Measurements from ENCODE around the gene GFOD1. TPM values are rescaled to one million over a fixed set of nuclear protein-coding genes. Genes with fewer than 3 reads are reported as not detected.

GFOD1 gene
- total and polyA plus RNA-seq, 8 donors: 5.7 to 19.6 (median 8.2) TPM

- H3K36me3 ChIP-seq: no peaks in the 10 kb centered on the region
- H3K4me1 ChIP-seq: peaks cover 5 to 33% of the 10 kb centered on the region in 2 donors
- no peak for ATAC-seq
- no peaks in the 10 kb centered on the region for H3K9me3 ChIP-seq
- no peak for TF ChIP-seq CTCF (IDR thresholded peaks at IDR 0.05)
- H3K27ac ChIP-seq: peak overlapping the region; percentile 23 to 63
- DNase-seq: no peak
- no peak overlapping the region for H3K4me3 ChIP-seq
- H3K27me3 ChIP-seq: no peaks in the 10 kb centered on the region
- intact Hi-C loops (cut with DNase I): no loop called here
Observed at GRCh38 chr6:13526357-13526726, 38.9 kb upstream of the GFOD1 start.

GRCh38 chr6:13524801-13525508, 37.6 kb upstream of the GFOD1 start:
- H3K27ac ChIP-seq: no peak overlapping the region
- no peaks in the 10 kb centered on the region for H3K9me3 ChIP-seq
- intact Hi-C loops (cut with DNase I): no loop called here
- ATAC-seq: no peak
- TF ChIP-seq CTCF (IDR thresholded peaks at IDR 0.05): no peak
- no peaks in the 10 kb centered on the region for H3K36me3 ChIP-seq
- no peak overlapping the region for H3K4me3 ChIP-seq
- no peaks in the 10 kb centered on the region for H3K27me3 ChIP-seq
- no peak for DNase-seq
- peaks cover 5 to 33% of the 10 kb centered on the region in 2 donors for H3K4me1 ChIP-seq

GRCh38 chr6:13523826-13524622, 36.6 kb upstream of the GFOD1 start:
- TF ChIP-seq CTCF (IDR thresholded peaks at IDR 0.05): no peak
- ATAC-seq: no peak

GRCh38 chr6:13522656-13523055, 35.3 kb upstream of the GFOD1 start:
- no peak overlapping the region for H3K4me3 ChIP-seq
- intact Hi-C loops (cut with DNase I): no loop called here
- ATAC-seq (peak; percentile 43), DNase-seq (no peak)
- H3K36me3 ChIP-seq: no peaks in the 10 kb centered on the region
- no peaks in the 10 kb centered on the region for H3K27me3 ChIP-seq
- H3K27ac ChIP-seq: peak overlapping the region in 1 of 2 donors; percentile 11
- H3K9me3 ChIP-seq: no peaks in the 10 kb centered on the region
- TF ChIP-seq CTCF (IDR thresholded peaks at IDR 0.05): no peak
- peaks cover 5 to 32% of the 10 kb centered on the region in 2 donors for H3K4me1 ChIP-seq

More at GRCh38 chr6:13523826-13524622, 36.6 kb upstream of the GFOD1 start:
- H3K36me3 ChIP-seq: no peaks in the 10 kb centered on the region
- H3K4me3 ChIP-seq: no peak overlapping the region
- no peak for DNase-seq
- H3K4me1 ChIP-seq: peaks cover 5 to 33% of the 10 kb centered on the region in 2 donors
- no peak overlapping the region for H3K27ac ChIP-seq
- H3K27me3 ChIP-seq: no peaks in the 10 kb centered on the region
- intact Hi-C loops (cut with DNase I): no loop called here
- H3K9me3 ChIP-seq: no peaks in the 10 kb centered on the region

- intact Hi-C loops (cut with DNase I): no loop called here
- no peaks in the 10 kb centered on the region for H3K36me3 ChIP-seq
- H3K27ac ChIP-seq: no peak overlapping the region
Observed at GRCh38 chr6:13519839-13520238, 32.4 kb upstream of the GFOD1 start.

More at GRCh38 chr6:13519839-13520238, 32.4 kb upstream of the GFOD1 start:
- Histone ChIP-seq H3K4me3 (no peak overlapping the region), H3K4me1 (peaks cover 0 to 10% of the 10 kb centered on the region in 2 donors), H3K27me3 (no peaks in the 10 kb centered on the region), H3K9me3 (no peaks in the 10 kb centered on the region)
- no peak for TF ChIP-seq CTCF (IDR thresholded peaks at IDR 0.05)
- ATAC-seq: no peak
- DNase-seq: no peak
